ENCODE data around the gene AP4E1. TPM values are rescaled to one million over a fixed set of nuclear protein-coding genes. Genes with fewer than 3 reads are reported as not detected.
"Not testable (repeated sequence)": the region's sequence is repeated elsewhere in the genome, so short reads cannot be mapped to it uniquely, and the experiment has no call there.

The AP4E1 gene
- total RNA-seq, result 10 to 100 TPM in 3 of 8 experiments, 1 to 10 TPM in 5; 4.2 to 16.0 (median 8.9) TPM

DNA sequence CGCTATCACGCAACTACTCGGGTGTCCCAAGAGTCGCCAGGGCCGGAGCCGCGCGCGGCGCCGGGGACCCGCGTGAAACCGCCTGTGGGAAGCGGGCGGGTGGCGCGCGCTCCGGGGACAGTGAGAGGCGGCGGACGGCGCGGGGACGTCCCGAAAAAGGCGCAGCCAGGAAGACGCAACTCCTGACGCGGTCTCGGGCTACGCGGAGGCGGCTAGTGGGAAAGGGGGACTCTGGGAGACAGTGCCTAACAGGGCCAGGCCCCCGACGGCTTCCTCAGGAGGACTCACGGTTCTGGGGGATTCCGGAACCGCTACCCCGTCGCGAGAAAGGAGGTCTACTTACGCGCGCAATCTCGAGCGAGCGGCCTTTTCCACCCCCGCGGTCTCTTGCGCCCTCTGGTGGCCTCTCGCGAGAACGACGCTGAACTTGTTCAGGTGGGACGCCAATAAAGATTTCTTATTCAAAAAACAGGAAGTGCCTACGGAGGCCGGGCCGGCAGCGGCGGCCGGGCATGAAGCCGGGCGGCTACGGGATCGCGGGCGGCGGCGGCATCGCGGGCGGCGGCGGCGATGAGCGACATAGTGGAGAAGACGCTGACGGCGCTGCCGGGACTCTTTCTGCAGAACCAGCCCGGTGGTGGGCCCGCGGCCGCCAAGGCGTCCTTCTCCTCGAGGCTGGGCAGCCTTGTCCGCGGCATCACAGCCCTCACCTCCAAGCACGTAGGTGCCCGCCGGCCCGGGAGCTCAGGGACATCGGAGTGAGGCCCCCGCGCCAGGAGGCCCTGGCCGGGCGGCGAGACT is at the start of gene AP4E1:
AP4E1 (plus strand) TSS at position 475 of the 801 bp plus-strand sequence; CDS start at position 571, 96 bp downstream.
- Histone ChIP-seq H3K4me3 (peak within 1 kb of the TSS; percentile 70 to 96 (median 91)), H3K27ac (peak within 1 kb of the TSS; percentile 51 to 77), H3K4me1 (replicated peaks in 1 of 2) (peaks cover 2 to 6% of the 10 kb centered on the region in 2 donors)
- in situ Hi-C loops (cut with MboI; ENCODE audit: low pct_unique_long_range_greater_than_20kb in 2 of 9, low sequenced_read_pairs in 9 of 9, unreplicated experiment in 9 of 9), result loop anchor here in 1 of 9 experiments (25.0 kb wide), 1 partner anchor 221 kb away; the partner anchor contains the start of gene TRPM7
- 0 to 18% (median 1%) methylated on average over 4 to 26 of the region's 100 CpGs; no CpG with 5 or more reads in 4 of the 10 experiments for WGBS, 10 experiments
- ATAC-seq (replicated peaks in 6 of 8), result peak; percentile 64 to 89 (median 84)

DNA sequence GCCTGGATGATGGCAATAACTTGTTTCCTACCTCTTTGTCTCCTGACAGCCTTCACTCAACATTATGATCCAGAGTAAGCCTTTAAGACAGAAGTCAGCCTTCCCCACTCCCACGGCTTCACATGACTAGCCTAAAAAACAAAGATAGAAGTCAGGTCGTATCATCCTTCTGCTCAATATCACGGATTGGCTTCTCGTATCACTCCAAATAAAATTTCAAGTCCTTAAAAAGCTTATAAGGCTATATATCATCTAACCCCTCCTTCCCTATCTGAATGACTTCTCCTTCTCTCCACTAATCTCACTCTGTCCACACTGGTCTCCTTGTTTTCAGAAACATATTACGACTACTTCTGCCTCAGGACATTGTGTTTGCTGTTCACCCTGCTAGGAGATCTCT is 47.7 kb upstream of the AP4E1 start:
- Histone ChIP-seq H3K4me1 (replicated peaks in 1 of 2) (no peaks in the 10 kb centered on the region), H3K4me3 (no peak overlapping the region), H3K27ac (no peak overlapping the region)
- ATAC-seq (replicated peaks in 6 of 8), result no peak
- in situ Hi-C loops (cut with MboI; ENCODE audit: low pct_unique_long_range_greater_than_20kb in 2 of 9, low sequenced_read_pairs in 9 of 9, unreplicated experiment in 9 of 9), result loop anchor here in 1 of 9 experiments (25.0 kb wide), 1 partner anchor 174 kb away; the partner anchor contains the start of gene TRPM7
- WGBS, 10 experiments, result 50 to 95% (median 88%) methylated on average over 1 to 5 of the region's 5 CpGs

DNA sequence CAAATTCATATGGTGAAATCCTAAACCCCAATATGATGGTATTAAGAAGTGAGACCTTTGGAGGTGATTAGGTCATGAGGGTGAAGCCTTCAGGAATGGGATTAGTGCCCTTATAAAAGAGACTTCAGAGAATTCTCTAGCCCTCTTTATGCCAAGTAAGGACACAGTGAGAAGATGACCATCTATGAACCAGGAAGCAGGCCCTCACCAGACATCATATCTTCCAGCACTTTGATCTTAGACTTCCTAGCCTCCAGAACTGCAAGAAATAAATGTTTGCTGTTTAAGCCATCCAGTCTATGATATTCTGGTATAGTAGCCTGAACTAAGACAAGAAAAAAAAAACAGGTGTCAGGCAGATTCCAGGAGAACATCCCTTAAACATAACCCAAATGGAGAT is 45.9 kb upstream of the AP4E1 start:
- Histone ChIP-seq H3K4me3 (no peak overlapping the region), H3K4me1 (replicated peaks in 1 of 2) (no peaks in the 10 kb centered on the region), H3K27ac (no peak overlapping the region)
- ATAC-seq (replicated peaks in 6 of 8), result no peak
- in situ Hi-C loops (cut with MboI; ENCODE audit: low pct_unique_long_range_greater_than_20kb in 2 of 9, low sequenced_read_pairs in 9 of 9, unreplicated experiment in 9 of 9), result loop anchor here in 1 of 9 experiments (25.0 kb wide), 1 partner anchor 175 kb away; the partner anchor contains the start of gene TRPM7

DNA sequence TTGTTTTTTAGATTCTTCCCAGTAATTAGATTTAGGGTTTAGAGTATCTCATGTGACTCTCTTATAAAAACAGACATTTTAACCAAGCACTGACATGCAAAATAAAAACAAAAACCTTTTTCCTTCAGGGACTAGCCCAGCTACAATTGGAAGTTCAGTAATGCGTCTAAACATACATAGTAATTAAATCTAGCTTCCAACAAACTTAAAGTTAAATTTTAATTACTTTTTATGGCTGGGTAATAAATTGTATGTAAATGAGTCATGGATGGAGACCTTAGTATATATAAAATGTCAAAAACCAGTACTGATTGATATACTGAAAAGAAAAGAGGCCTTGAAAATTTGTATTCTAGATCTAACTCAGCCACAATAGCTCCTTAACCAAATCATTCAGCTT is 43.6 kb upstream of the AP4E1 start:
- in situ Hi-C loops (cut with MboI; ENCODE audit: low pct_unique_long_range_greater_than_20kb in 2 of 9, low sequenced_read_pairs in 9 of 9, unreplicated experiment in 9 of 9), result loop anchor here in 1 of 9 experiments (25.0 kb wide), 1 partner anchor 178 kb away; the partner anchor contains the start of gene TRPM7
- H3K4me1 ChIP-seq (replicated peaks in 1 of 2), result no peaks in the 10 kb centered on the region
- ATAC-seq (replicated peaks in 6 of 8), result no peak
- no peak overlapping the region for H3K4me3 ChIP-seq
- H3K27ac ChIP-seq, result no peak overlapping the region
- 80 to 100% (median 100%) methylated on average over 1 of the region's 1 CpG; no CpG with 5 or more reads in 1 of the 10 experiments for WGBS, 10 experiments

DNA sequence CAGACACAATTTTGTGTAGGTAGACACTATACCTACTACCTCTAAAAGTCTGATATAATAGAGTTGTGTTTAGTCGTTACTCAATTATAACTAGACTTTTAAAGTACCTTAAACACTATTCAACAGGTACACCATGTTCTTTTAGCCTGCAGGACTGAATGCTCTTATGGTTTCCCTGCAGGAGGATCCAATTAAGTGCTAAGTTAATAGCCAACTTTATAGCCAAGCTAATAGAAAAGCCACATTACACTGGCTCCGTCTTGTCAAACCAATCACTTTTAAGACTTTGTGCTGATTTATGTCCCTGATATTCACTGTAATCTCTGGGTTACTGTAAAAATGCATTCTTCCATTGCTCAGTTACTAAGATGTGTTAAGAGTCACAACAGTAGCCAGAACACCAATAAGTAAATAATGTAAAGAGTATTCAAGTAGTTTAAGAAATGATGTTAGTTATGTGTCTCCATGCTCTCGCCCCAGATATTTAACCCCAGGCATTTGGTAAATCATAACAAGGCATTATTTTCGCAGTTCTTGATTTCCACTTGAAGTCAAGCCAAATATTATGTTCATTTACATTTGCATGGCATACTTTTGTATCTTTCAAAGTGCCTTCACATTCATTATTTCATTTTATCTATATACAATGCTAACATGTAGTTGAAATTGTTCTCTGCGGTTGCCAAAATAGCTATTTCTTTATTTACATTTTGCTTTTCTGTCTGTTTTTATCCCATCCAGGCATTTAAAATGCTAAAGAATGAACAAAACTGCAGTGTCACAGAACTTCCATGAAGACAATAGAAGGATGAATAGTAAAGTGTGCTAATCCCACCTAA is 42.7 kb upstream of the AP4E1 start:
- Histone ChIP-seq H3K27ac (no peak overlapping the region), H3K4me3 (no peak overlapping the region), H3K4me1 (replicated peaks in 1 of 2) (no peaks in the 10 kb centered on the region)
- peak in 3 of 8 experiments; percentile 20 to 89 (median 28) for ATAC-seq (replicated peaks in 6 of 8)
- in situ Hi-C loops (cut with MboI; ENCODE audit: low pct_unique_long_range_greater_than_20kb in 2 of 9, low sequenced_read_pairs in 9 of 9, unreplicated experiment in 9 of 9), result loop anchor here in 1 of 9 experiments (25.0 kb wide), 1 partner anchor 178 kb away; the partner anchor contains the start of gene TRPM7
- 4 to 95% (median 88%) methylated on average over 3 to 5 of the region's 5 CpGs for WGBS, 10 experiments

DNA sequence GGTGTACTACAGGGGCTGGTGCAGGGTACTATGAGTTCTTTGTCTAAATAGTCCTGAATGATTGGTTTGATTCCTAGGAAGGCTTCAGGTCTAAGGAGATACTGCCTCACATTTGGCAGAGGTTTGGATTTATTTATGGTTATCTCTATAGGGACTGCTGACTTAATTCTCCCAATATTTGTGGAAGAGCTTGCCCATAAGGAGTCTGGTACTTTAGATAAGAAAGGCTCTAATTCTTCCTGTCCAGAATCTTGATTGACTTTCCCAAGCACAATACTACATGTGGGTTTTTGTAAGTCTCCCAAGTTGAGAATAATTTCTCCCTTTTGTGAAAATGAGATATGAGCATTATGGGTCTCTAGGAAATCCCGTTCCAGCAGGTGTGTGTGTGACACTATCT is 36.7 kb upstream of the AP4E1 start:
- Histone ChIP-seq H3K27ac (no peak overlapping the region), H3K4me3 (no peak overlapping the region), H3K4me1 (replicated peaks in 1 of 2) (no peaks in the 10 kb centered on the region)
- in situ Hi-C loops (cut with MboI; ENCODE audit: low pct_unique_long_range_greater_than_20kb in 2 of 9, low sequenced_read_pairs in 9 of 9, unreplicated experiment in 9 of 9), result loop anchor here in 1 of 9 experiments (25.0 kb wide), 1 partner anchor 185 kb away; the partner anchor contains the start of gene TRPM7
- no peak for ATAC-seq (replicated peaks in 6 of 8)
- WGBS, 10 experiments, result 71 to 100% (median 88%) methylated on average over 1 of the region's 1 CpG; no CpG with 5 or more reads in 7 of the 10 experiments

DNA sequence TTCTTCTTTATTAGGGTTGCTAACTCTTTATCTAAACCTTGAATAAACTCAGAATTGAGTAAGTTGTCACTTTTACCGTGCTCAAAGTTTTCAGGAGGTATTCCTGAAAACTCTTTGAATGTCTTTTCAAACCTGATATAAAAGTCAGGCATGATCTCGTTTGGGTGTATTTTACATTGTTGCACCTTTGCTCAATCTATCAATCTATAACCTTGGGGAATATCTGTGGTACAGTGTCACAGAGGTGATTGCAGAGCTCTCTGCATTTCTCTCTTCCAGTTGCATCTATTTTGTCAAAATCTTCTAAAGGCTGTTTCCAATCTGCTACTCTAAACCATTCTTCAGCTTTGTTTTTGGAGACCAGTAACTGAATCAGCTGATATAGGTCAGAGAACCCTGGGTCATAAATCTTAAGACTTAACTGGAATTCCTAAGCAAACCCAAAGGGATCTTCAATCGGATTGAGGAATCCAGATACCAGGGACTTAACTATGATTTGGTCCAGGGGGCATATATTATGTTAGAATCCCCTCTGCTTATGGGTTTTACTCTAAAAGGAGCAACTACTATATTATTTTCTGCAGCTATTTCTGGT is 35.6 kb upstream of the AP4E1 start:
- in situ Hi-C loops (cut with MboI; ENCODE audit: low pct_unique_long_range_greater_than_20kb in 2 of 9, low sequenced_read_pairs in 9 of 9, unreplicated experiment in 9 of 9), result loop anchor here in 1 of 9 experiments (25.0 kb wide), 1 partner anchor 186 kb away; the partner anchor contains the start of gene TRPM7
- Histone ChIP-seq H3K4me1 (replicated peaks in 1 of 2) (no peaks in the 10 kb centered on the region), H3K27ac (no peak overlapping the region), H3K4me3 (no peak overlapping the region)
- WGBS, 10 experiments, result 33 to 100% (median 80%) methylated on average over 1 to 3 of the region's 3 CpGs; no CpG with 5 or more reads in 1 of the 10 experiments
- ATAC-seq (replicated peaks in 6 of 8), result no peak

DNA sequence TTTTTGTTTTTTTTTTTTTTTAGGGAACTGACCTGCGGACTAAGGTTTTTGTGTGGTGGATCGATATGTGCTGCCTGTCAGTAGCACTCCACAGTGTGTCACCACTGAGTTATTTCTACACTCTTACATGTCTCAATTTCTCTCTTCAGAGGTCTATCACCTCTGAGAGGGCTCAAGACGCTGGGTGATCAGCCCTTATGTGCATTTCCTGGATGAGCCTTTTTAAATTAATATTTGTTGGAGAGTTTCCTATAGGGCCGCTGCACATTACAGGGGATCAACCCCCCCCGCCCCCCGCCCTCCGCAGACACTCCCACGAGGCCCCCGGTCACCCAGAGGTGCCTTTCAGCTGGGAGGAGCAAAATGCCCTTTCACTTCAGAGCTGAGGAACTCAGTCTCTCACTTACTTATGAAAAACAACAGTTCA is 34.5 kb upstream of the AP4E1 start:
- 51 to 100% (median 91%) methylated on average over 1 to 3 of the region's 9 CpGs; no CpG with 5 or more reads in 2 of the 10 experiments for WGBS, 10 experiments
- ATAC-seq (replicated peaks in 6 of 8), result no peak

DNA sequence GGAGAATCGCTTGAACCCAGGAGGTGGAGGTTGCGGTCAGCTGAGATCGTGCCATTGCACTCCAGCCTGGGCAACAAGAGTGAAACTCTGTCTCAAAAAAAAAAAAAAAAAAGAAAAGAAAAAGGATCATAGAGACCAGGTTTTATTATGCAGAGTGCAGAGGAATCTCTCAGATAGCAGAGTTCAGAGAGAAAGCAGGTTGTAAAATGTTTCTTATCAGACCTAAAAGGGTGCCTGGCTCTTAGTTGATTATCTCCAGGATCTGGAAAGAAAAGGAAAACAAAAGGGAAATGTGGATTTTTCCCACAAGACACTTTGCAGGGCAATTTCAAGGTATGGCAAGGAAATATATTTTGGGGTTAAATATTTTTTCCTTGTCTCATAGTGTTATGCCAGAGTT is 33.2 kb upstream of the AP4E1 start:
- not testable (repeated sequence) for ATAC-seq (replicated peaks in 6 of 8); H3K4me3 ChIP-seq; H3K27ac ChIP-seq; H3K4me1 ChIP-seq (replicated peaks in 1 of 2)
- in situ Hi-C loops (cut with MboI; ENCODE audit: low pct_unique_long_range_greater_than_20kb in 2 of 9, low sequenced_read_pairs in 9 of 9, unreplicated experiment in 9 of 9), result loop anchor here in 1 of 9 experiments (25.0 kb wide), 1 partner anchor 188 kb away; the partner anchor contains the start of gene TRPM7
- WGBS, 10 experiments, result 83 to 100% (median 94%) methylated on average over 2 to 3 of the region's 3 CpGs; no CpG with 5 or more reads in 7 of the 10 experiments

More for the DNA sequence above, 34.5 kb upstream of the AP4E1 start:
- Histone ChIP-seq H3K27ac (no peak overlapping the region), H3K4me1 (replicated peaks in 1 of 2) (no peaks in the 10 kb centered on the region), H3K4me3 (no peak overlapping the region)
- in situ Hi-C loops (cut with MboI; ENCODE audit: low pct_unique_long_range_greater_than_20kb in 2 of 9, low sequenced_read_pairs in 9 of 9, unreplicated experiment in 9 of 9), result loop anchor here in 1 of 9 experiments (25.0 kb wide), 1 partner anchor 187 kb away; the partner anchor contains the start of gene TRPM7

DNA sequence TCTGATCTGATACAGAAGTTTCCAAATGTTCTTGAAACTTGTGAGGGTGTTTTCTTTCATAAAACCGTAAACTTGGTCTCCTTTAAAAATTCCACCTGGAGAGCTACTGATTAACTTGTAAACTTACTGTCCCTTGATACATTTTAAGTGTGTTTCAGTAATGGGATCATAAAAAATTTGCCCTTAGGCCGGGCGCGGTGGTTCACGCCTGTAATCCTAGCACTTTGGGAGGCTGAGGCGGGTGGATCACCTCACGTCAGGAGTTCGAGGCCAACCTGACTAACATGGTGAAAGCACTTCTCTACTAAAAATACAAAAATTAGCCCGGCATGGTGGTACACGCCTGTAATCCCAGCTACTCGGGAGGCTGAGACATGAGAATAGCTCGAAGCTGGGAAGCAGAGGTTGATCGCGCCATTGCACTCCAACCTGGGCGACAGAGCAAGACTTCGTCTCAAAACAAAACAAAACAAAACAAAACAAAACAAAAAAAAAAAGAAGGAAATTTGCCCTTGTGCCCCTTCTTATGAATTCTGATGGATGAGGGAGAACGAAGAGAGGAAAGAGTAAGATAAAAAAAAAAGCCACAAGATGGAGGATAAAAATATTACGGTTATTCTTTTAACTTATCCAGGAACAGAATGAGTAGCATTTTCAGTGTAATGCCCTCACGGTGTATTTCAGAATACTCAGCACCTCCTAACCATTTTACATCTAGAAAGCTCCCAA is 32.1 kb upstream of the AP4E1 start:
- 45 to 100% (median 74%) methylated on average over 2 to 19 of the region's 19 CpGs for WGBS, 10 experiments
- no peak overlapping the region for H3K27ac ChIP-seq
- peaks cover 0 to 5% of the 10 kb centered on the region in 2 donors for H3K4me1 ChIP-seq (replicated peaks in 1 of 2)
- H3K4me3 ChIP-seq, result peak overlapping the region in 1 of 5 donors; percentile 23
- in situ Hi-C loops (cut with MboI; ENCODE audit: low pct_unique_long_range_greater_than_20kb in 2 of 9, low sequenced_read_pairs in 9 of 9, unreplicated experiment in 9 of 9), result loop anchor here in 1 of 9 experiments (25.0 kb wide), 1 partner anchor 189 kb away; the partner anchor contains the start of gene TRPM7
- no peak for ATAC-seq (replicated peaks in 6 of 8)

DNA sequence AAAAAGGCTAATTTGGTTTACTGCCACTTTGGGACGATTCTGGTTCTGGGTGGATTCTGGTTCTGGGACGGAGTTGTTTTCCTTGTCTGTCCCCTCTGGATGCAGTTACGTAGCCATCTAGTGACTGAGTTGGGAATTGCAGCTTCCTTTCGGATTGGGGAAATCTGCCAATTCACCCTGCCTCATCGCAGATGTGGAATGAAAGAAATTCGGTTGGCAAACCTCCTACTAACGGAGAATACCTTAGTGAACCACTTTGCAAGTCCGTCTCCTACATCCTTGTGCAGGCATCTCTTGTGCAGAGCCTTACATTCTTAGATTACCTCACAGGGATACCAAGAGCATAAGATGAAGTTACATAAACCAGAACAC is 31.5 kb upstream of the AP4E1 start:
- Histone ChIP-seq H3K4me1 (replicated peaks in 1 of 2) (peaks cover 0 to 5% of the 10 kb centered on the region in 2 donors), H3K27ac (no peak overlapping the region), H3K4me3 (peak overlapping the region in 1 of 5 donors; percentile 23)
- in situ Hi-C loops (cut with MboI; ENCODE audit: low pct_unique_long_range_greater_than_20kb in 2 of 9, low sequenced_read_pairs in 9 of 9, unreplicated experiment in 9 of 9), result loop anchor here in 1 of 9 experiments (25.0 kb wide), 1 partner anchor 190 kb away; the partner anchor contains the start of gene TRPM7
- ATAC-seq (replicated peaks in 6 of 8), result peak; percentile 38 to 84 (median 64)
- 0 to 15% (median 2%) methylated on average over 3 to 8 of the region's 8 CpGs; no CpG with 5 or more reads in 2 of the 10 experiments for WGBS, 10 experiments

All from motor neuron (in vitro differentiated cells).